ENCODE results near the gene RALGDS. TPM values are rescaled to one million over a fixed set of nuclear protein-coding genes. Genes with fewer than 3 reads are reported as not detected.
A peak's percentile ranks its signal among the peaks of the same experiment; 100 is the strongest.

Gene RALGDS
- total RNA-seq, 1 experiment from 2014 or later = 26.9 TPM

GRCh38 chr9:133113163-133113948 lies 7.7 kb downstream of the RALGDS start:
- Histone ChIP-seq H3K36me3 (no peaks in the 10 kb centered on the region), H3K4me3 (peak overlapping the region; percentile 1; the same call in 1 of the 2 replicates), H3K27me3 (no peaks in the 10 kb centered on the region), H3K9me3 (replicated peaks) (no peaks in the 10 kb centered on the region), H3K27ac (peak overlapping the region; percentile 53), H3K4me1 (peaks cover 29% of the 10 kb centered on the region)
- no peak for DNase-seq

- Histone ChIP-seq H3K4me1 (peaks cover 29% of the 10 kb centered on the region), H3K27ac (no peak overlapping the region)
These were observed 8.4 kb downstream of the RALGDS start for GRCh38 chr9:133112663-133113026.

GRCh38 chr9:133111808-133112662 lies 9.0 kb downstream of the RALGDS start:
- no peak for DNase-seq
- H3K4me3 ChIP-seq = no peak overlapping the region
- no peaks in the 10 kb centered on the region for H3K27me3 ChIP-seq
- no peak overlapping the region for H3K27ac ChIP-seq
- no peaks in the 10 kb centered on the region for H3K9me3 ChIP-seq (replicated peaks)
- 0 out of 2 replicates have a peak, but pooled peaks cover 2% of the 10 kb centered on the region for H3K36me3 ChIP-seq
- peaks cover 29% of the 10 kb centered on the region for H3K4me1 ChIP-seq

More at GRCh38 chr9:133112663-133113026, 8.4 kb downstream of the RALGDS start:
- Histone ChIP-seq H3K9me3 (replicated peaks) (no peaks in the 10 kb centered on the region), H3K27me3 (no peaks in the 10 kb centered on the region), H3K4me3 (no peak overlapping the region), H3K36me3 (0 out of 2 replicates have a peak, but pooled peaks cover 2% of the 10 kb centered on the region)
- peak in 1 of 2 experiments; percentile 33 for DNase-seq

- H3K9me3 ChIP-seq (replicated peaks) = no peaks in the 10 kb centered on the region
- H3K4me1 ChIP-seq = peaks cover 28% of the 10 kb centered on the region
- no peak overlapping the region for H3K27ac ChIP-seq
- no peak for DNase-seq
- no peak overlapping the region for H3K4me3 ChIP-seq
- H3K27me3 ChIP-seq = no peaks in the 10 kb centered on the region
- H3K36me3 ChIP-seq = 0 out of 2 replicates have a peak, but pooled peaks cover 2% of the 10 kb centered on the region
These were observed 10.9 kb downstream of the RALGDS start for GRCh38 chr9:133109931-133110650.

GRCh38 chr9:133108794-133109641 lies 12.0 kb downstream of the RALGDS start:
- Histone ChIP-seq H3K4me1 (peaks cover 17% of the 10 kb centered on the region), H3K36me3 (0 out of 2 replicates have a peak, but pooled peaks cover 2% of the 10 kb centered on the region), H3K9me3 (replicated peaks) (no peaks in the 10 kb centered on the region), H3K4me3 (no peak overlapping the region), H3K27me3 (no peaks in the 10 kb centered on the region), H3K27ac (no peak overlapping the region)
- DNase-seq = no peak

- Histone ChIP-seq H3K9me3 (replicated peaks) (no peaks in the 10 kb centered on the region), H3K27me3 (no peaks in the 10 kb centered on the region), H3K27ac (no peak overlapping the region), H3K4me1 (peaks cover 9% of the 10 kb centered on the region), H3K36me3 (0 out of 2 replicates have a peak, but pooled peaks cover 2% of the 10 kb centered on the region), H3K4me3 (no peak overlapping the region)
- DNase-seq = no peak
These were observed 12.9 kb downstream of the RALGDS start for GRCh38 chr9:133107961-133108793.

- no peak for DNase-seq
These were observed 13.8 kb downstream of the RALGDS start for GRCh38 chr9:133107245-133107722.

GRCh38 chr9:133106511-133107244 lies 14.4 kb downstream of the RALGDS start:
- Histone ChIP-seq H3K36me3 (peaks cover 6% of the 10 kb centered on the region), H3K27ac (no peak overlapping the region), H3K4me3 (no peak overlapping the region), H3K27me3 (no peaks in the 10 kb centered on the region), H3K9me3 (replicated peaks) (no peaks in the 10 kb centered on the region), H3K4me1 (no peaks in the 10 kb centered on the region)
- no peak for DNase-seq

More at GRCh38 chr9:133107245-133107722, 13.8 kb downstream of the RALGDS start:
- H3K27me3 ChIP-seq = no peaks in the 10 kb centered on the region
- H3K9me3 ChIP-seq (replicated peaks) = no peaks in the 10 kb centered on the region
- H3K27ac ChIP-seq = no peak overlapping the region
- H3K4me1 ChIP-seq = peaks cover under 1% of the 10 kb centered on the region; the same call in 1 of the 2 replicates
- no peak overlapping the region for H3K4me3 ChIP-seq
- H3K36me3 ChIP-seq = peaks cover 2% of the 10 kb centered on the region; the same call in 1 of the 2 replicates

- Histone ChIP-seq H3K9me3 (replicated peaks) (no peaks in the 10 kb centered on the region), H3K27ac (no peak overlapping the region), H3K27me3 (no peaks in the 10 kb centered on the region), H3K4me3 (no peak overlapping the region), H3K36me3 (peaks cover 12% of the 10 kb centered on the region), H3K4me1 (no peaks in the 10 kb centered on the region)
- no peak for DNase-seq
These were observed 15.6 kb downstream of the RALGDS start for GRCh38 chr9:133105461-133105770.

- Histone ChIP-seq H3K4me1 (no peaks in the 10 kb centered on the region), H3K4me3 (no peak overlapping the region), H3K36me3 (peaks cover 17% of the 10 kb centered on the region), H3K9me3 (replicated peaks) (no peaks in the 10 kb centered on the region), H3K27me3 (no peaks in the 10 kb centered on the region), H3K27ac (no peak overlapping the region)
- DNase-seq = no peak
These were observed 16.2 kb downstream of the RALGDS start for GRCh38 chr9:133104718-133105460.

GRCh38 chr9:133103987-133104505 lies 17.0 kb downstream of the RALGDS start:
- Histone ChIP-seq H3K4me3 (no peak overlapping the region), H3K27ac (no peak overlapping the region), H3K9me3 (replicated peaks) (no peaks in the 10 kb centered on the region), H3K27me3 (no peaks in the 10 kb centered on the region), H3K36me3 (peaks cover 17% of the 10 kb centered on the region), H3K4me1 (no peaks in the 10 kb centered on the region)
- no peak for DNase-seq
